Fibroblast of skin of right biceps (primary cell): ENCODE measurements around the gene DCTN2.
"Not testable (repeated sequence)": the region's sequence is repeated elsewhere in the genome, so short reads cannot be mapped to it uniquely, and the experiment has no call there.

Source experiments
- DNase-seq: peaks from one replicate; pipeline ENCODE4 v3.0.0-alpha.2; 2013

Gene DCTN2

GRCh38 chr12:57576613-57577160 lies 29.7 kb upstream of the DCTN2 start:
- DNase-seq = no peak

- DNase-seq = no peak
Measured at GRCh38 chr12:57575771-57576612, 29.0 kb upstream of the DCTN2 start.

- no peak for DNase-seq
Measured at GRCh38 chr12:57574795-57575194, 27.8 kb upstream of the DCTN2 start.

- no peak for DNase-seq
Measured at GRCh38 chr12:57571926-57572762, 25.2 kb upstream of the DCTN2 start.

GRCh38 chr12:57570438-57570837 lies 23.4 kb upstream of the DCTN2 start:
- not testable (repeated sequence) for DNase-seq

- no peak for DNase-seq
Measured at GRCh38 chr12:57569858-57570257, 22.9 kb upstream of the DCTN2 start.

GRCh38 chr12:57568838-57569237 lies 21.8 kb upstream of the DCTN2 start:
- no peak for DNase-seq

GRCh38 chr12:57564178-57564740 lies 17.3 kb upstream of the DCTN2 start:
- no peak for DNase-seq

GRCh38 chr12:57563358-57563757 lies 16.4 kb upstream of the DCTN2 start:
- no peak for DNase-seq

GRCh38 chr12:57561117-57561516 lies 14.1 kb upstream of the DCTN2 start:
- DNase-seq = not testable (repeated sequence)

- no peak for DNase-seq
Measured at GRCh38 chr12:57560516-57560915, 13.5 kb upstream of the DCTN2 start.

- no peak for DNase-seq
Measured at GRCh38 chr12:57558864-57559263, 11.9 kb upstream of the DCTN2 start.

GRCh38 chr12:57554897-57555296 lies 7.9 kb upstream of the DCTN2 start:
- no peak for DNase-seq

GRCh38 chr12:57554453-57554852 lies 7.5 kb upstream of the DCTN2 start:
- no peak for DNase-seq

GRCh38 chr12:57553343-57554202 lies 6.6 kb upstream of the DCTN2 start:
- DNase-seq = no peak

GRCh38 chr12:57552835-57553313 lies 5.9 kb upstream of the DCTN2 start:
- peak; percentile 65 for DNase-seq

- DNase-seq = no peak
Measured at GRCh38 chr12:57552306-57552651, 5.3 kb upstream of the DCTN2 start.

- DNase-seq = no peak
Measured at GRCh38 chr12:57551637-57552305, 4.8 kb upstream of the DCTN2 start.

- no peak for DNase-seq
Measured at GRCh38 chr12:57550641-57551549, 3.9 kb upstream of the DCTN2 start.

GRCh38 chr12:57549909-57550640 lies 3.1 kb upstream of the DCTN2 start, which contains the start of gene KIF5A:
Gene KIF5A (plus strand): TSS chr12:57550044. CDS start chr12:57550272, 228 bp downstream.
- DNase-seq = peak; percentile 9
